ENCODE data around the gene PSMA7. TPM values are rescaled to one million over a fixed set of nuclear protein-coding genes. Genes with fewer than 3 reads are reported as not detected.
A peak's percentile ranks its signal among the peaks of the same experiment; 100 is the strongest.

The PSMA7 gene
- total RNA-seq, 1 donor from 2014 or later = 201 TPM

DNA sequence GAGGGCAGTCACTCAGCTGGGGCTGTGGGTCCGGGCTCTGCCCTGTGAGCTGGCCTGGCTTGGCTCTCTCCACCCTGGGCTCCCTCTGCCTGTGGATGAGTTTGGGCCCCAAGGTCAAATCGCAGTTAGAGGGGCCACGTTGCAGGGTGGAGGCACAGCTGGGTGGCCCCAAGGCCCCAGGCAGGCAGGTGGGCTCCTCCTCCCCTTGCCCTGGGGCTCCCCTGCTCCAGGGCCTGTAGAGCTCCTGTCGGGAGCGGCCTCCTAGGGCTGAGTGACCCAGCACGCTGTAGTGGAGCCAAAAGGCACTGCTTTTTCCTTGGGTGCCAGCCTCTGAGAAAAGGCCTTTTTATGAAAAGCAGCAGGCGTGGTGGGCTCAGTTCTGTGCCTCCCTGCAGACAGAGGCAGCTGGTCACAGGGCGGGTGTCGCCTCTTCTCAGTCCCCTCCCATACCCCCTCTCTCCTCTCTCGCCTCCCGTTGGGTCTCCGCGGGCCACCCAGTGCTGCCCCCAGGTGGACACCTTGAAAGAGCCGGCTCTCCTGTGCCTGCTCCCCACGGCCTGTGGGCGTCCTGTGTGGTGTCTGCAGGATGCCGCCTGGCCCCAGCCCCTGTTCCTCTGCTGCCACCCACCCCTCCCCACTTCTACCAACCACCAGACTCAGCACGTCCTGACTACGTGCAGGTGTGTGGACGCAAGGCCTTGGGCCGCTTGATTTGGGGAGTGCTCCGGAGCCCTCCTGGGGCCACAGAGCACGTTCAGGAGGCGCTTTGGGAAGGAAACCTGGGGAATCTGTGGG, 13.6 kb upstream of the PSMA7 start:
- Mint-ChIP-seq H3K36me3 (peaks cover 29% of the 10 kb centered on the region), H3K27me3 (ENCODE audit: low read depth) (no peaks in the 10 kb centered on the region), H3K9me3 (peaks cover 11% of the 10 kb centered on the region), H3K4me1 (peaks cover 9% of the 10 kb centered on the region), H3K27ac (no peak overlapping the region), H3K4me3 (no peak overlapping the region)
- TF ChIP-seq, protein P1, sequence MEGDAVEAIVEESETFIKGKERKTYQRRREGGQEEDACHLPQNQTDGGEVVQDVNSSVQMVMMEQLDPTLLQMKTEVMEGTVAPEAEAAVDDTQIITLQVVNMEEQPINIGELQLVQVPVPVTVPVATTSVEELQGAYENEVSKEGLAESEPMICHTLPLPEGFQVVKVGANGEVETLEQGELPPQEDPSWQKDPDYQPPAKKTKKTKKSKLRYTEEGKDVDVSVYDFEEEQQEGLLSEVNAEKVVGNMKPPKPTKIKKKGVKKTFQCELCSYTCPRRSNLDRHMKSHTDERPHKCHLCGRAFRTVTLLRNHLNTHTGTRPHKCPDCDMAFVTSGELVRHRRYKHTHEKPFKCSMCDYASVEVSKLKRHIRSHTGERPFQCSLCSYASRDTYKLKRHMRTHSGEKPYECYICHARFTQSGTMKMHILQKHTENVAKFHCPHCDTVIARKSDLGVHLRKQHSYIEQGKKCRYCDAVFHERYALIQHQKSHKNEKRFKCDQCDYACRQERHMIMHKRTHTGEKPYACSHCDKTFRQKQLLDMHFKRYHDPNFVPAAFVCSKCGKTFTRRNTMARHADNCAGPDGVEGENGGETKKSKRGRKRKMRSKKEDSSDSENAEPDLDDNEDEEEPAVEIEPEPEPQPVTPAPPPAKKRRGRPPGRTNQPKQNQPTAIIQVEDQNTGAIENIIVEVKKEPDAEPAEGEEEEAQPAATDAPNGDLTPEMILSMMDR (IDR thresholded peaks at IDR 0.05; ENCODE audit: unreplicated experiment) = peak; percentile 35
- peak; percentile 55 to 78 for DNase-seq (ENCODE audit: low spot score in 2 of 2, unreplicated experiment in 2 of 2)

DNA sequence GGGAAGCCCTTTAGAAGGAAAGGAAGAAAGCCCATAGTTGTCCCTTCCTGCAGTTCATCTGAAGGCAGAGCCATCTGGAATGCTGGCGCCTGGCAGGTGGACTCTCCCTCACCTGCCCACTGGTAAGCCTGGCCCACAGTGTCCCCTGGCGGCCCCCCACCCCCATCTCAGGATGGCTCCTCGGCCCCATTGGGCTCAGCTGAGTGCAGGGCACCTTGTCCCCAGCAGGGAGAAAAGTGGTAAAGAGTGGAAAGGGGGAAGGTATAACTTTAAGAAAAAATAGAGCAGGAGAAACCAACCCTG, 13.0 kb upstream of the PSMA7 start:
- Mint-ChIP-seq H3K36me3 (peaks cover 29% of the 10 kb centered on the region), H3K4me1 (peaks cover 9% of the 10 kb centered on the region), H3K27me3 (ENCODE audit: low read depth) (no peaks in the 10 kb centered on the region), H3K27ac (peak overlapping the region; percentile 9), H3K4me3 (no peak overlapping the region), H3K9me3 (peaks cover 11% of the 10 kb centered on the region)
- no peak for DNase-seq (ENCODE audit: low spot score in 2 of 2, unreplicated experiment in 2 of 2)
- TF ChIP-seq, protein P1 (IDR thresholded peaks at IDR 0.05; ENCODE audit: unreplicated experiment) = no peak

DNA sequence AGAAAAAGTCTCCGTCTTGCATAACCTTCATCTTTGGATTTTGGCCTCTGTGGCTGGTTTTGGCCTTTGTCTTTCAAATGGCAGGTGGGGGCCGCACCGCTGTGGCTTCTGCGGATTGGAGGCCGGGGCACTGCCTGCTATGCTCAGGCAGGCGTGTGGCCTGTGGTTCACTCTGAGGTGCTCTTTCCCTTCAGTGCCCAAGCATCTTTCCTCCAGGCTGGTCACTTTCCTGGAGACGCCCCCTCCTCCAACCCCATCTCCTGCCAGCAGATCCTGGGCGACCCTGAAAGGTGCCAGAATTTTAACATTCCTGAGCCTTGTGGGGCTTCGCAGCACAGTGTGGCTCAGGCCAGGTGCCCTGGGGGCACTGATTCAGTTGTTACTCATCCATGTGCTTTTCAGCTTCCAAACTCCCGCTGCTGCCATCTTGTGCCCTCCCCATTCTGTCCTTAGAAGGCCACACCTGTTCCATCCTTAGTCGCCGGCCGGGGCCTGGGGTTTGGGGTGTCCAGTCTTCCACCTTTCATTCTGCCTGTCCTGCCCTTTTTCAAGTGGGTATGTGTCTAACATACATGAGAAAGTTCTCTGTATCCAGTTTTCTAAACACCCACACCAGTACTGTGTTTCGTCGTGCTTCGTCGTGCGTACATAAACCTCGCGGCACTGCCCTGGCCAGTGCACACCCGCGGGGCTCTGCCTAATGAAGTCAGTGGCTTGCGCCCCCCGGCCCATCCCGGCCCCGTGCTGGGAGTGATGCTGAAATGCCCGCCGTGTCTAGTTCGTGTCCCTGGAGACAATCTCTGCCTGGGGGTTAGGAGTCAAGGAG, 12.4 kb upstream of the PSMA7 start:
- Mint-ChIP-seq H3K4me3 (no peak overlapping the region), H3K27me3 (ENCODE audit: low read depth) (no peaks in the 10 kb centered on the region), H3K36me3 (peaks cover 29% of the 10 kb centered on the region), H3K9me3 (peaks cover 11% of the 10 kb centered on the region), H3K4me1 (peaks cover 9% of the 10 kb centered on the region), H3K27ac (peak overlapping the region; percentile 43)
- TF ChIP-seq, protein P1 (IDR thresholded peaks at IDR 0.05; ENCODE audit: unreplicated experiment) = no peak
- DNase-seq (ENCODE audit: low spot score in 2 of 2, unreplicated experiment in 2 of 2) = no peak

DNA sequence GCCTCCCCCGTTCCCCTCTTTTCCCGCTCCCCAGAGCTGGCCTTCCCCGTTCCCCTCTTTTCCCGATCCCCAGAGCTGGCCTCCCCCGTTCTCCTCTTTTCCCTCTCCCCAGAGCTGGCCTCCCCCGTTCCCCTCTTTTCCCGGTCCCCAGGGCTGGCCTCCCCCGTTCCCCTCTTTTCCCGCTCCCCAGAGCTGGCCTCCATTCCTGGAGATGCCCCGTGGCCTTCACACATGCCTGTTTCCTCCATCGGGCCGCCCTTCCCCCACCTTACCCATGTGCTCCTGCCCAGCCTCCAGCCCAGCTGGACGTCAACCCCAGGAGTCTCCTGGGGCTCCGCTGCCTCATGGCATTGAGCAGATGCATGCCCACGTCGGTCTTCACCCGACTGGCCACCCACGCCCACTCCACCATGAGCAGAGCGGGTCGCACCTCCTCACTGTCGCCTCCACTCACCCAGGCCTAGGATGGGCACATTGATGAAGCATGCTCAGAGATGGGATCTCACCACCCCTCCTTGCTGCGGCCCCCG, 8.7 kb upstream of the PSMA7 start:
- Mint-ChIP-seq H3K4me3 (no peak overlapping the region), H3K27ac (no peak overlapping the region), H3K27me3 (ENCODE audit: low read depth) (no peaks in the 10 kb centered on the region), H3K4me1 (peaks cover 27% of the 10 kb centered on the region), H3K9me3 (peaks cover 11% of the 10 kb centered on the region), H3K36me3 (peaks cover 29% of the 10 kb centered on the region)
- DNase-seq (ENCODE audit: low spot score in 2 of 2, unreplicated experiment in 2 of 2) = no peak
- TF ChIP-seq, protein P1 (IDR thresholded peaks at IDR 0.05; ENCODE audit: unreplicated experiment) = no peak

DNA sequence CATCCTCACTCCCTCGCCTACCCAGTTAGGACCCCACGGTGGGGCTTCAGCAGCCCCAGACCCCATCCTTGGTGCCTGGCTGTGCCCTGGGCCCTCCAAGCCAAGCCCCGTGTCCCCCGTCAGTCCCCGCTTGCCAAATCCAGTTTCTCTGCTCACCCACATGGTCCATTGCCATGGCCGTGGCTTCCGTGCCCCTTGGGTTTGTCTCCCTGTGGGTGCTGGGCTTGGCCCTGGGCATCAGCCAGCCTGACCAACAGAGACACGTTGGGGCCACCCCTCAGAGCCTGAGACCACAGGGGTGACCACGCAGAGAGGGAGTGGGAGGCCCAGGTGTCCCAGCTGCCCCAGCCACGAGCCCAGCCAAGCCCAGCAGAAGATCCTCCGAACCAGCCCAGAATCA, 8.0 kb upstream of the PSMA7 start:
- Mint-ChIP-seq H3K27me3 (ENCODE audit: low read depth) (no peaks in the 10 kb centered on the region), H3K36me3 (peaks cover 29% of the 10 kb centered on the region), H3K4me3 (no peak overlapping the region), H3K27ac (no peak overlapping the region), H3K4me1 (peaks cover 25% of the 10 kb centered on the region), H3K9me3 (peaks cover 11% of the 10 kb centered on the region)
- no peak for DNase-seq (ENCODE audit: low spot score in 2 of 2, unreplicated experiment in 2 of 2)
- TF ChIP-seq, protein P1 (IDR thresholded peaks at IDR 0.05; ENCODE audit: unreplicated experiment) = no peak

All from mesothelial cell of epicardium (in vitro differentiated cells).